Ishikawa (cell line): ENCODE measurements around the gene GPR146.

ENCODE experiments used
- CEBPB ChIP-seq: IDR thresholded peaks from 2 replicates; pipeline ENCODE4 v1.6.1; 2012
- CREB1 ChIP-seq: IDR thresholded peaks from 2 replicates; pipeline ENCODE4 v1.6.1; 2012; ENCODE audit warnings: low read depth
- EGR1 ChIP-seq: IDR thresholded peaks from 2 replicates; pipeline ENCODE4 v1.6.1; 2012
- EP300 ChIP-seq: IDR thresholded peaks from 2 replicates; pipeline ENCODE4 v1.6.1; 2012; ENCODE audit warnings: borderline replicate concordance
- FOXM1 ChIP-seq: IDR thresholded peaks from 2 replicates; pipeline ENCODE4 v1.6.1; 2012; ENCODE audit warnings: low read depth, borderline replicate concordance
- NFIC ChIP-seq: IDR thresholded peaks from 2 replicates; pipeline ENCODE4 v1.6.1; 2012
- RAD21 ChIP-seq: IDR thresholded peaks from 2 replicates; pipeline ENCODE4 v1.6.1; 2012; ENCODE audit warnings: low read depth
- TAF1 ChIP-seq: IDR thresholded peaks from 2 replicates; pipeline ENCODE4 v1.6.1; 2012; ENCODE audit warnings: low read depth, mild to moderate bottlenecking
- TCF12 ChIP-seq: IDR thresholded peaks from 2 replicates; pipeline ENCODE4 v1.6.1; 2012; ENCODE audit warnings: low read depth
- TEAD4 ChIP-seq: IDR thresholded peaks from 2 replicates; pipeline ENCODE4 v1.6.1; 2012
- YY1 ChIP-seq: IDR thresholded peaks from 2 replicates; pipeline ENCODE4 v1.6.1; 2012; ENCODE audit warnings: low read depth
- ZBTB7A ChIP-seq: IDR thresholded peaks from 2 replicates; pipeline ENCODE4 v1.6.1; 2012; ENCODE audit warnings: low read depth
- TF ChIP-seq, protein P1 (sequence below): IDR thresholded peaks from 2 replicates; pipeline ENCODE4 v1.6.1; 2012
- TF ChIP-seq, protein P2 (sequence below): IDR thresholded peaks from 2 replicates; pipeline ENCODE4 v1.6.1; 2012
- TF ChIP-seq, protein P3 (sequence below): IDR thresholded peaks from 2 replicates; pipeline ENCODE4 v1.6.1; 2012; ENCODE audit warnings: low read depth, mild to moderate bottlenecking

GPR146 gene

DNA sequence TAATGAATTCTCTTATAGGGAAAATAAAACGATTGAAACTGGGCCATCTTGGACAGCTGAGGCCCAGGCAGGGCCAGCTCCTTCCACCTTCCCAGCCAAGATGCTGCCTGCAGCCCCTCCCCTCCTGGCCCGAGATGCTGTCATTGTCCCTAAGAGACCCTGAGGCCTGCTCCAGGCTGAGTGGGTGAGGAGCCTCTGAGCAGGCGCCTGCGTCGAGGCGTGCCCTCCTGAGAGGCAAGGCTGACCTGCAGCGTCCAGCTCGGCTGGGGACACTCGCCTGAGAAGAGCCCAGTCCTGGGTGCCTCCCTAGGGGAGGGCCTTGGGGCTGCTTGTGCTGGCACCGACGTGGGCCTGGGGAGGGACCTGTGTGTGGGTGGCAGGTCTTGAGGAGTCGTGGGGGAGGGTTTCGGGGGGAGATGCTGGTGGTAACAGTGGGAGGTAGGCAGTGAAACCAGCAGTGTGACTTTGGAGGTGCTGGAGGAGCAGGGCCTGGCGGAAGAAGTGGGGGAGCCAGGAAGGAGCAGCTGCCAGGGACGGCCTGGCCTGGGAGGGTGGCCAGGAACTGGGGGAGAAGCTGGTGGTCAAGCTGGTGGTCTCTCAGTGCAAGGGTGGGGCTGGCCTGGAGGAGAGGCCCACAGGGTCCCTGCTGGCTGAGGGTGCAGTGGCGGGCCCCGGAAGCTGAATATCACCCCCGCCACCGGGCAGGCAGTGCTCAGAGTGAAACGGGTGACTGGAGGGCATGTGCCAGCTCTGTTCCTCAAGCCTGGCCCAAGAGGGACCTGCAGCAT lies 7.9 kb downstream of the GPR146 start:
- TF ChIP-seq TEAD4 (no peak), CREB1 (no peak), TAF1 (no peak), NFIC (no peak), RAD21 (no peak), EGR1 (no peak), FOXM1 (no peak), CEBPB (no peak), EP300 (no peak), ZBTB7A (no peak), TCF12 (no peak), YY1 (no peak)
- TF ChIP-seq, protein P1, sequence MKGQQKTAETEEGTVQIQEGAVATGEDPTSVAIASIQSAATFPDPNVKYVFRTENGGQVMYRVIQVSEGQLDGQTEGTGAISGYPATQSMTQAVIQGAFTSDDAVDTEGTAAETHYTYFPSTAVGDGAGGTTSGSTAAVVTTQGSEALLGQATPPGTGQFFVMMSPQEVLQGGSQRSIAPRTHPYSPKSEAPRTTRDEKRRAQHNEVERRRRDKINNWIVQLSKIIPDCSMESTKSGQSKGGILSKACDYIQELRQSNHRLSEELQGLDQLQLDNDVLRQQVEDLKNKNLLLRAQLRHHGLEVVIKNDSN: no peak
- TF ChIP-seq, protein P2, sequence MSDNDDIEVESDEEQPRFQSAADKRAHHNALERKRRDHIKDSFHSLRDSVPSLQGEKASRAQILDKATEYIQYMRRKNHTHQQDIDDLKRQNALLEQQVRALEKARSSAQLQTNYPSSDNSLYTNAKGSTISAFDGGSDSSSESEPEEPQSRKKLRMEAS: no peak
- TF ChIP-seq, protein P3, sequence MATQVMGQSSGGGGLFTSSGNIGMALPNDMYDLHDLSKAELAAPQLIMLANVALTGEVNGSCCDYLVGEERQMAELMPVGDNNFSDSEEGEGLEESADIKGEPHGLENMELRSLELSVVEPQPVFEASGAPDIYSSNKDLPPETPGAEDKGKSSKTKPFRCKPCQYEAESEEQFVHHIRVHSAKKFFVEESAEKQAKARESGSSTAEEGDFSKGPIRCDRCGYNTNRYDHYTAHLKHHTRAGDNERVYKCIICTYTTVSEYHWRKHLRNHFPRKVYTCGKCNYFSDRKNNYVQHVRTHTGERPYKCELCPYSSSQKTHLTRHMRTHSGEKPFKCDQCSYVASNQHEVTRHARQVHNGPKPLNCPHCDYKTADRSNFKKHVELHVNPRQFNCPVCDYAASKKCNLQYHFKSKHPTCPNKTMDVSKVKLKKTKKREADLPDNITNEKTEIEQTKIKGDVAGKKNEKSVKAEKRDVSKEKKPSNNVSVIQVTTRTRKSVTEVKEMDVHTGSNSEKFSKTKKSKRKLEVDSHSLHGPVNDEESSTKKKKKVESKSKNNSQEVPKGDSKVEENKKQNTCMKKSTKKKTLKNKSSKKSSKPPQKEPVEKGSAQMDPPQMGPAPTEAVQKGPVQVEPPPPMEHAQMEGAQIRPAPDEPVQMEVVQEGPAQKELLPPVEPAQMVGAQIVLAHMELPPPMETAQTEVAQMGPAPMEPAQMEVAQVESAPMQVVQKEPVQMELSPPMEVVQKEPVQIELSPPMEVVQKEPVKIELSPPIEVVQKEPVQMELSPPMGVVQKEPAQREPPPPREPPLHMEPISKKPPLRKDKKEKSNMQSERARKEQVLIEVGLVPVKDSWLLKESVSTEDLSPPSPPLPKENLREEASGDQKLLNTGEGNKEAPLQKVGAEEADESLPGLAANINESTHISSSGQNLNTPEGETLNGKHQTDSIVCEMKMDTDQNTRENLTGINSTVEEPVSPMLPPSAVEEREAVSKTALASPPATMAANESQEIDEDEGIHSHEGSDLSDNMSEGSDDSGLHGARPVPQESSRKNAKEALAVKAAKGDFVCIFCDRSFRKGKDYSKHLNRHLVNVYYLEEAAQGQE: no peak

DNA sequence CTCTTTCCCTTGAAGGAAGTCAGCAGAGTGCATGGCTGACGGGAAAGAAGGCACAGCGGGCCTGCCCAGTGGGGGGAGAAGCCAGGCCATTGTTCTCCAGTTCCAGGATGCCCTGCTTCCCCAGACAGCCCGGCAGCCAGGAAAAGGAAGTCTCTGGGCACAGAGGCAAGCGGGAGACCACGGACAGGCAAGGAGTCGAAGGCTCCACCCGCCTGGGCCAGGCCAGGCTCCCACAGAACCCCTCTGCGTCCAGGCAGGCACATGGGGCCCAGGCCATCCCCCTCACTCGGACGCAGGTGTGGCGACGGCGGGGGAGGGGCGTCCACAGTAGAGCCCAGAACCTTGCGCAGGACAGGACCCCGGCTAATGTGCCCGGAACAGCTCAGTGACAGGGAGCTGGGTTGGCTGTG lies 8.7 kb downstream of the GPR146 start:
- TF ChIP-seq TEAD4: no peak
- no peak for TF ChIP-seq NFIC
- TF ChIP-seq RAD21: no peak
- no peak for TF ChIP-seq CEBPB
- no peak for TF ChIP-seq TCF12

DNA sequence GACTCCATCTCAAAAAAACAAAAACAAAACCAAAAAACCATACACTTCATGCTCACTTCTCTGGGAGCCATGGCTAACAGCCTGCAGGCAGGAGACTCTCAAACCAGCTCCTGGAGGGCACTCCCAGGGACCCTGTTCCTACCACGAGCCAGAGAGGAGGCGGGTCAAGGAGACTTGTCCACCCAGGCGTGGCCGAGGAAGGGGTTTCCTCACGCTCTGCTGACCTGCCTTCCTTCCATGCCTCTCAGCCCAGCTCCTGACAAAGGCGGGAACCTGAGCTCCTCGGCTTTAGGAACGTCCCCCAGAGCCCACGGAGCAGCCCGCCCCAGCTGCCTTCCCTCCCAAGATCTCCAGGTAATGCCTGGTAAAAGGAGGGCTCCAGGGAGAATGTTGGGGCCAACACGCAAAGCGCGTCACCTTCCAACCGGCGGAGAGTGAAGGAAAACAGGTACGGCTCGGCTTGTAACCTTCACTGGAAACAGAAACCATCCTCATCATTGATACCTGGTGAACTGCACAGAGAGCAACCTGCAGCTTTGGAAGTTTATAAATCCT lies 9.5 kb downstream of the GPR146 start:
- TF ChIP-seq NFIC (no peak), YY1 (no peak), TEAD4 (no peak)

DNA sequence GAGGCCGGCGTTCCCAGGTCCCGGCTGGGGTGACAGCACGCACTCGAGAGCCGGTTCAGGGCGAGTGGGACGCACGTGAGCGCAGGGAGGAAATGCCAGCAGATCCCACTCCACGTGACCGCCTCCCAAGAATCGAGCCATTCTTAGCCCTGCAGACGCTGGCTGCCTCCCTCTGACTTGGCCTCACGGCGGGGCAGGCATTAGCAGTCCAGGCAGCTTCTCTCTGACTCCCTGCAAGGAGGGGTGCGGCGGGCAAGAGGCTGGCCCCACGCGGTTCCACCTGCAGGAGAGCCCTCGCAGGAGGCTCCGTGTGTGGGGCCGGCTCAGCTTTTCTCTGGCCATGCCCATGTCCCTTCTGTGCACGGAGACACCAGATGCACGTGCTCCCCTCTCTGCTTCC lies 10.1 kb downstream of the GPR146 start:
- TF ChIP-seq, protein P1: no peak
- TF ChIP-seq ZBTB7A: no peak
- TF ChIP-seq, protein P3: no peak

DNA sequence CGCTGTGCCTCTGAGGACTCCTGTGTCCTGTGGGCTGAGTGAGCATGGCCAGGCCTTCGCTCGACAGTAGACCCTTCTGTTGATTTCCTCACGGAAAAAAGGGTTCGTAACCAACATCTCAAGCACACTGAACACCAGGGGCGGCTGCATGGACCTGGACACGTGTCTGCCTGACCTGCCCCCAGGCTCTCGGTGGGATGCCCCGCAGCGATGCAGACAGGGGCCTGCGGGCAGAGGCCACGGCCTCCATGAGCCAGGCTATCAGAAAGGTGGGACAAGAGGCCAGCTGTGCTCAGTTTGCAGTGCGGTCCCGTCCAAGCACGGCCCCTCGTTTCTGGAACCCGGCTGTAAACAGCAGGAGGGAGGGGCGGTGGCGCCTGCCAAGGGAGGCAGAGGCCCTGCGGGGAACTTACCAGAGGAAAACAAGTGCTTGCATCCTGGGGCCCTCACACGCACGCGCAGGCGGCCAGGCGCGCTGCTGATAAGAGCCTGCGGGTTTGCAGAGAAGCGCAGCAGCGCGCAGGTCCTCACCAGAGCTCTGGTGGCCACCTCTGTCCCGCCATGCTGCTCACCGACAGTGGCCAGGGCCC lies 10.6 kb downstream of the GPR146 start:
- TF ChIP-seq, protein P1: no peak
- TF ChIP-seq TEAD4 (no peak), ZBTB7A (no peak), YY1 (no peak), FOXM1 (no peak), NFIC (no peak), TCF12 (no peak), RAD21 (no peak), CEBPB (no peak), TAF1 (no peak), CREB1 (no peak), EGR1 (no peak), EP300 (no peak)
- TF ChIP-seq, protein P2: no peak
- TF ChIP-seq, protein P3: no peak
